H9 (cell line): Measurements from ENCODE around the gene TNMD. TPM values are rescaled to one million over a fixed set of nuclear protein-coding genes. Genes with fewer than 3 reads are reported as not detected.

Experiments
- DNase-seq: peaks from one replicate; pipeline ENCODE4 v3.0.0-alpha.2; 2017
- H2AFZ ChIP-seq: one replicate; pipeline ENCODE4 v1.6.1; 2013; ENCODE audit warnings: mild to moderate bottlenecking, low read length, control low read depth, moderate library complexity
- H2AK5ac ChIP-seq: 2 replicates; pipeline ENCODE4 v1.6.1; 2013; ENCODE audit warnings: low read length, control low read depth, mixed read lengths; ENCODE audit not compliant: insufficient read length
- H2BK120ac ChIP-seq: one replicate; pipeline ENCODE4 v1.6.1; 2013; ENCODE audit warnings: low read depth, mild to moderate bottlenecking, low read length, control low read depth, inconsistent platforms; ENCODE audit not compliant: poor library complexity, severe bottlenecking
- H2BK12ac ChIP-seq: 2 replicates; pipeline ENCODE4 v1.6.1; 2013; ENCODE audit warnings: low read length, control low read depth, mixed read lengths, low read depth; ENCODE audit not compliant: insufficient read length
- H2BK15ac ChIP-seq: 2 replicates; pipeline ENCODE4 v1.6.1; 2013; ENCODE audit warnings: low read depth, low read length, control low read depth
- H2BK20ac ChIP-seq: one replicate; pipeline ENCODE4 v1.6.1; 2013; ENCODE audit warnings: low read depth, mild to moderate bottlenecking, low read length, control low read depth, inconsistent platforms; ENCODE audit not compliant: poor library complexity, severe bottlenecking
- H2BK5ac ChIP-seq: 2 replicates; pipeline ENCODE4 v1.6.1; 2013; ENCODE audit warnings: low read length, control low read depth, mixed read lengths; ENCODE audit not compliant: insufficient read length
- H3K14ac ChIP-seq: 2 replicates; pipeline ENCODE4 v1.6.1; 2013; ENCODE audit warnings: low read length, control low read depth; ENCODE audit not compliant: insufficient read depth
- H3K18ac ChIP-seq: 2 replicates; pipeline ENCODE4 v1.6.1; 2013; ENCODE audit warnings: low read depth, mild to moderate bottlenecking, mixed read lengths, low read length, control low read depth; ENCODE audit not compliant: insufficient read length
- H3K23ac ChIP-seq: 2 replicates; pipeline ENCODE4 v1.6.1; 2013; ENCODE audit warnings: low read length, control low read depth, mixed read lengths, low read depth; ENCODE audit not compliant: insufficient read length
- H3K23me2 ChIP-seq: 2 replicates; pipeline ENCODE4 v1.6.1; 2013; ENCODE audit warnings: low read depth, mild to moderate bottlenecking, mixed read lengths, low read length, control low read depth; ENCODE audit not compliant: insufficient read length, poor library complexity, severe bottlenecking
- H3K27ac ChIP-seq: 2 replicates; pipeline ENCODE4 v1.5.1; 2013; ENCODE audit warnings: low read length, control low read depth, mixed read lengths, low read depth; ENCODE audit not compliant: insufficient read length
- H3K27me3 ChIP-seq: 2 replicates; pipeline ENCODE4 v1.6.1; 2013; ENCODE audit warnings: low read length, control low read depth, inconsistent platforms; ENCODE audit not compliant: insufficient read depth
- H3K4ac ChIP-seq: 2 replicates; pipeline ENCODE4 v1.6.1; 2013; ENCODE audit warnings: low read depth, mild to moderate bottlenecking, control low read depth, inconsistent platforms, low read length, moderate library complexity
- H3K4me1 ChIP-seq: 2 replicates; pipeline ENCODE4 v1.6.1; 2013; ENCODE audit warnings: low read length, control low read depth, inconsistent platforms; ENCODE audit not compliant: insufficient read depth
- H3K4me2 ChIP-seq: 2 replicates; pipeline ENCODE4 v1.6.1; 2013; ENCODE audit warnings: low read length, control low read depth, mixed read lengths; ENCODE audit not compliant: insufficient read length, insufficient read depth
- H3K56ac ChIP-seq: 2 replicates; pipeline ENCODE4 v1.6.1; 2013; ENCODE audit warnings: low read depth, mild to moderate bottlenecking, mixed read lengths, low read length, control low read depth; ENCODE audit not compliant: insufficient read length
- H3K79me1 ChIP-seq: 2 replicates; pipeline ENCODE4 v1.6.1; 2013; ENCODE audit warnings: low read depth, mild to moderate bottlenecking, moderate library complexity, low read length, control low read depth, inconsistent platforms; ENCODE audit not compliant: insufficient read depth, poor library complexity, severe bottlenecking
- H3K79me2 ChIP-seq: 2 replicates; pipeline ENCODE4 v1.6.1; 2013; ENCODE audit warnings: low read length, control low read depth, inconsistent platforms; ENCODE audit not compliant: insufficient read depth
- H3K9ac ChIP-seq: 2 replicates; pipeline ENCODE4 v1.6.1; 2013; ENCODE audit warnings: low read length, control low read depth, mixed read lengths; ENCODE audit not compliant: insufficient read length; ENCODE audit errors: extremely low read depth
- H3K9me3 ChIP-seq: one replicate; pipeline ENCODE4 v1.6.1; 2013; ENCODE audit warnings: low read depth, low read length, inconsistent platforms; ENCODE audit not compliant: control insufficient read depth
- H3T11ph ChIP-seq: one replicate; pipeline ENCODE4 v1.6.1; 2013; ENCODE audit warnings: mild to moderate bottlenecking, low read length, control low read depth, inconsistent platforms
- H4K20me1 ChIP-seq: one replicate; pipeline ENCODE4 v1.6.1; 2013; ENCODE audit not compliant: control insufficient read depth, insufficient read length, insufficient read depth
- H4K5ac ChIP-seq: 2 replicates; pipeline ENCODE4 v1.6.1; 2013; ENCODE audit warnings: low read depth, mild to moderate bottlenecking, mixed read lengths, low read length, control low read depth; ENCODE audit not compliant: insufficient read length
- H4K8ac ChIP-seq: replicated peaks from 2 replicates; pipeline ENCODE4 v1.6.1; 2013; ENCODE audit warnings: low read length, control low read depth, mixed read lengths, low read depth; ENCODE audit not compliant: insufficient read length
- H4K91ac ChIP-seq: 2 replicates; pipeline ENCODE4 v1.6.1; 2013; ENCODE audit warnings: low read depth, mild to moderate bottlenecking, moderate library complexity, mixed read lengths, low read length, control low read depth; ENCODE audit not compliant: insufficient read length
- H3K27ac Mint-ChIP-seq, 3 experiments: 2 replicates in 2 of 3; 3 replicates in 1 of 3; pipeline ENCODE4 v1.8.0; 2020 to 2021; ENCODE audit warnings: mixed read lengths in 3 of 3, mild to moderate bottlenecking in 1 of 3, moderate library complexity in 1 of 3
- H3K27me3 Mint-ChIP-seq: 2 replicates; pipeline ENCODE4 v1.8.0; 2021; ENCODE audit warnings: low read depth, mild to moderate bottlenecking, moderate library complexity, mixed read lengths
- H3K36me3 Mint-ChIP-seq, 3 experiments: 2 replicates in 2 of 3; 3 replicates in 1 of 3; pipeline ENCODE4 v1.8.0; 2020 to 2021; ENCODE audit warnings: low read depth in 3 of 3, mixed read lengths in 3 of 3; ENCODE audit not compliant: insufficient read depth in 1 of 3
- H3K4me1 Mint-ChIP-seq, 2 experiments: 2 replicates each; pipeline ENCODE4 v1.8.0; 2020; ENCODE audit warnings: mixed read lengths in 2 of 2
- H3K4me3 Mint-ChIP-seq, 2 experiments: 2 replicates in 1 of 2; 3 replicates in 1 of 2; pipeline ENCODE4 v1.8.0; 2020 to 2021; ENCODE audit warnings: mild to moderate bottlenecking in 2 of 2, mixed read lengths in 2 of 2, moderate library complexity in 1 of 2
- H3K9me3 Mint-ChIP-seq, 2 experiments: 2 replicates in 1 of 2; 3 replicates in 1 of 2; pipeline ENCODE4 v1.8.0; 2020; ENCODE audit warnings: mild to moderate bottlenecking in 2 of 2, mixed read lengths in 2 of 2, moderate library complexity in 1 of 2
- WGBS: extraction: QIAGEN DNeasy Blood & Tissue Kit; methylation state at CpG from one replicate; pipeline ENCODE4 v1.1.7; 2013; ENCODE audit warnings: missing lambda C conversion rate, low lambda C conversion rate, mixed read lengths; ENCODE audit not compliant: insufficient read length; ENCODE audit errors: extremely low coverage; 5-methylcytosine and 5-hydroxymethylcytosine counted together
- total RNA-seq: library from RNA; stranded (reverse); gene quantifications from 2 replicates; pipeline ENCODE4 v1.2.1, GENCODE V29; 2021
- TF ChIP-seq, protein P1 (sequence below): fragments of 200-600 bp; sonication (generic); conservative IDR thresholded peaks from 3 replicates; pipeline ENCODE4 v1.8.0; 2021; ENCODE audit warnings: antibody characterized with exemption, mild to moderate bottlenecking

TNMD gene
- total RNA-seq, 1 experiment from 2014 or later = 1.7 TPM

GRCh38 chrX:100606753-100607152, 22.0 kb downstream of the TNMD start:
- peaks cover 26 to 28% of the 10 kb centered on the region in 2 experiments for H3K4me1 Mint-ChIP-seq
- H3K9me3 ChIP-seq = no peaks in the 10 kb centered on the region
- no peak overlapping the region for H3K4ac ChIP-seq
- no peak overlapping the region for H3K14ac ChIP-seq
- no peak overlapping the region for H3K4me2 ChIP-seq
- H3K9me3 Mint-ChIP-seq = peaks cover 0 to 58% of the 10 kb centered on the region in 2 experiments; a peak in 3 of 5 replicates
- no peak overlapping the region for H2AFZ ChIP-seq
- H3K27ac ChIP-seq = no peak overlapping the region
- H3K79me2 ChIP-seq = no peaks in the 10 kb centered on the region
- no peak overlapping the region for H4K91ac ChIP-seq
- no peaks in the 10 kb centered on the region for H3K36me3 Mint-ChIP-seq
- no peak overlapping the region for H2AK5ac ChIP-seq
- H2BK20ac ChIP-seq = no peak overlapping the region
- H2BK120ac ChIP-seq = no peak overlapping the region
- TF ChIP-seq, protein P1, sequence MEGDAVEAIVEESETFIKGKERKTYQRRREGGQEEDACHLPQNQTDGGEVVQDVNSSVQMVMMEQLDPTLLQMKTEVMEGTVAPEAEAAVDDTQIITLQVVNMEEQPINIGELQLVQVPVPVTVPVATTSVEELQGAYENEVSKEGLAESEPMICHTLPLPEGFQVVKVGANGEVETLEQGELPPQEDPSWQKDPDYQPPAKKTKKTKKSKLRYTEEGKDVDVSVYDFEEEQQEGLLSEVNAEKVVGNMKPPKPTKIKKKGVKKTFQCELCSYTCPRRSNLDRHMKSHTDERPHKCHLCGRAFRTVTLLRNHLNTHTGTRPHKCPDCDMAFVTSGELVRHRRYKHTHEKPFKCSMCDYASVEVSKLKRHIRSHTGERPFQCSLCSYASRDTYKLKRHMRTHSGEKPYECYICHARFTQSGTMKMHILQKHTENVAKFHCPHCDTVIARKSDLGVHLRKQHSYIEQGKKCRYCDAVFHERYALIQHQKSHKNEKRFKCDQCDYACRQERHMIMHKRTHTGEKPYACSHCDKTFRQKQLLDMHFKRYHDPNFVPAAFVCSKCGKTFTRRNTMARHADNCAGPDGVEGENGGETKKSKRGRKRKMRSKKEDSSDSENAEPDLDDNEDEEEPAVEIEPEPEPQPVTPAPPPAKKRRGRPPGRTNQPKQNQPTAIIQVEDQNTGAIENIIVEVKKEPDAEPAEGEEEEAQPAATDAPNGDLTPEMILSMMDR = no peak
- H3K4me1 ChIP-seq = no peaks in the 10 kb centered on the region
- H3K27me3 Mint-ChIP-seq = no peaks in the 10 kb centered on the region
- no CpG with 5 or more reads among the region's 1 CpG for WGBS
- no peak overlapping the region for H3K56ac ChIP-seq
- H4K5ac ChIP-seq = no peak overlapping the region
- H4K8ac ChIP-seq = no peak overlapping the region
- no peaks in the 10 kb centered on the region for H3K23me2 ChIP-seq
- no peak overlapping the region for H3K27ac Mint-ChIP-seq
- no peaks in the 10 kb centered on the region for H3K79me1 ChIP-seq
- H4K20me1 ChIP-seq = no peaks in the 10 kb centered on the region
- H3K23ac ChIP-seq = no peak overlapping the region
- H2BK5ac ChIP-seq = no peak overlapping the region
- no peak overlapping the region for H2BK12ac ChIP-seq
- no peak overlapping the region for H3K9ac ChIP-seq
- H3K18ac ChIP-seq = no peak overlapping the region
- no peak overlapping the region for H3T11ph ChIP-seq
- no peaks in the 10 kb centered on the region for H3K27me3 ChIP-seq
- no peak for DNase-seq
- H3K4me3 Mint-ChIP-seq = no peak overlapping the region
- H2BK15ac ChIP-seq = no peak overlapping the region
